HG03439 (cell line): ENCODE results near the gene CAPN7.

Experiments
- ATAC-seq: cut with Tn5 transposase; IDR thresholded peaks from one replicate; pipeline ENCODE4 v1.9.1; 2021; ENCODE audit warnings: mild to moderate bottlenecking, moderate library complexity; ENCODE audit not compliant: unreplicated experiment

CAPN7 gene

GRCh38 chr3:15243822-15244482 lies 37.9 kb downstream of the CAPN7 start:
- no peak for ATAC-seq

GRCh38 chr3:15246186-15246585 lies 40.1 kb downstream of the CAPN7 start:
- no peak for ATAC-seq

- ATAC-seq, result no peak
Observed at GRCh38 chr3:15253023-15253697, 47.1 kb downstream of the CAPN7 start.

- ATAC-seq, result no peak
Observed at GRCh38 chr3:15255215-15255614, 49.2 kb downstream of the CAPN7 start.

GRCh38 chr3:15256861-15257341 lies 50.9 kb downstream of the CAPN7 start:
- ATAC-seq, result no peak

GRCh38 chr3:15258720-15259119 lies 52.7 kb downstream of the CAPN7 start:
- ATAC-seq, result no peak

- no peak for ATAC-seq
Observed at GRCh38 chr3:15260531-15260930, 54.5 kb downstream of the CAPN7 start.

GRCh38 chr3:15261274-15261673 lies 55.2 kb downstream of the CAPN7 start:
- ATAC-seq, result no peak

GRCh38 chr3:15262021-15262420 lies 56.0 kb downstream of the CAPN7 start:
- ATAC-seq, result no peak

GRCh38 chr3:15263120-15263519 lies 57.1 kb downstream of the CAPN7 start:
- ATAC-seq, result no peak

GRCh38 chr3:15263926-15264325 lies 57.9 kb downstream of the CAPN7 start:
- ATAC-seq, result no peak

- no peak for ATAC-seq
Observed at GRCh38 chr3:15264486-15264885, 58.4 kb downstream of the CAPN7 start.

GRCh38 chr3:15265655-15266509 lies 59.8 kb downstream of the CAPN7 start:
- ATAC-seq, result no peak

- no peak for ATAC-seq
Observed at GRCh38 chr3:15266510-15267376, 60.7 kb downstream of the CAPN7 start.

- no peak for ATAC-seq
Observed at GRCh38 chr3:15267502-15267901, 61.5 kb downstream of the CAPN7 start.

GRCh38 chr3:15268033-15268631 lies 62.1 kb downstream of the CAPN7 start:
- peak; percentile 53 for ATAC-seq

GRCh38 chr3:15269091-15269989 lies 63.3 kb downstream of the CAPN7 start:
- ATAC-seq, result peak; percentile 69

GRCh38 chr3:15271030-15271429 lies 65.0 kb downstream of the CAPN7 start:
- ATAC-seq, result no peak

GRCh38 chr3:15271785-15272381 lies 65.8 kb downstream of the CAPN7 start:
- peak; percentile 40 for ATAC-seq
